ENCODE data around the gene CD40LG.

The CD40LG gene

GRCh38 chrX:136697156-136697555, 49.2 kb downstream of the CD40LG start:
- no peak for DNase-seq (ENCODE audit: low read depth in 3 of 3)

DNA sequence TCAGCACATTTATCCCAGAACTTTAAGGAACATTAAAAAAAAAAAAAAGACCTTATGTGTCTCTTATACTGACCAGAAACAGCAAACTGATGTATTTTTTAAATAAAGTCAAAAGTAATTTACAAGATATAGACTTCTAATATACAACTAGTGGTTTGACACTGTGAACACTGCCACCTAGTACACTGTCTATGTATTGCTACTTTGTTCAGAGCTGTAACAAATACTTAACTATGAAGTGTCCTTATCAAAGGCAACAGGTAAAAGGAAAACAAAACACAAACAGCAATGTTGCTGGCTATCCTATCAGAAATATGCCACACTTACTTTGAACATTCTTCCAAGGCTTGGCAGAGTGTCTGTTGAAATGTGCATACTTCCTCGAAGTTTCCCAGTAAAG, 60.4 kb downstream of the CD40LG start:
- no peak for DNase-seq (ENCODE audit: low read depth in 3 of 3)
